HFF-Myc (cell line): ENCODE data around the gene SLC22A3.
"Not testable (repeated sequence)": the region's sequence is repeated elsewhere in the genome, so short reads cannot be mapped to it uniquely, and the experiment has no call there.

Experiments used
- DNase-seq: peaks from one replicate; pipeline ENCODE4 v3.0.0-alpha.2; 2011; ENCODE audit warnings: low read depth; ENCODE audit errors: extremely low read depth
- H3K4me3 ChIP-seq: replicated peaks from 2 replicates; pipeline ENCODE4 v1.5.1; 2011; ENCODE audit warnings: low read depth, mild to moderate bottlenecking, control low read depth, low read length
- TF ChIP-seq, protein P1 (sequence below): IDR thresholded peaks from 2 replicates; pipeline ENCODE4 v1.5.1; 2012; ENCODE audit warnings: mild to moderate bottlenecking, low read depth, low read length, control low read depth; ENCODE audit errors: missing control alignments

The SLC22A3 gene, protein sequence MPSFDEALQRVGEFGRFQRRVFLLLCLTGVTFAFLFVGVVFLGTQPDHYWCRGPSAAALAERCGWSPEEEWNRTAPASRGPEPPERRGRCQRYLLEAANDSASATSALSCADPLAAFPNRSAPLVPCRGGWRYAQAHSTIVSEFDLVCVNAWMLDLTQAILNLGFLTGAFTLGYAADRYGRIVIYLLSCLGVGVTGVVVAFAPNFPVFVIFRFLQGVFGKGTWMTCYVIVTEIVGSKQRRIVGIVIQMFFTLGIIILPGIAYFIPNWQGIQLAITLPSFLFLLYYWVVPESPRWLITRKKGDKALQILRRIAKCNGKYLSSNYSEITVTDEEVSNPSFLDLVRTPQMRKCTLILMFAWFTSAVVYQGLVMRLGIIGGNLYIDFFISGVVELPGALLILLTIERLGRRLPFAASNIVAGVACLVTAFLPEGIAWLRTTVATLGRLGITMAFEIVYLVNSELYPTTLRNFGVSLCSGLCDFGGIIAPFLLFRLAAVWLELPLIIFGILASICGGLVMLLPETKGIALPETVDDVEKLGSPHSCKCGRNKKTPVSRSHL

DNA sequence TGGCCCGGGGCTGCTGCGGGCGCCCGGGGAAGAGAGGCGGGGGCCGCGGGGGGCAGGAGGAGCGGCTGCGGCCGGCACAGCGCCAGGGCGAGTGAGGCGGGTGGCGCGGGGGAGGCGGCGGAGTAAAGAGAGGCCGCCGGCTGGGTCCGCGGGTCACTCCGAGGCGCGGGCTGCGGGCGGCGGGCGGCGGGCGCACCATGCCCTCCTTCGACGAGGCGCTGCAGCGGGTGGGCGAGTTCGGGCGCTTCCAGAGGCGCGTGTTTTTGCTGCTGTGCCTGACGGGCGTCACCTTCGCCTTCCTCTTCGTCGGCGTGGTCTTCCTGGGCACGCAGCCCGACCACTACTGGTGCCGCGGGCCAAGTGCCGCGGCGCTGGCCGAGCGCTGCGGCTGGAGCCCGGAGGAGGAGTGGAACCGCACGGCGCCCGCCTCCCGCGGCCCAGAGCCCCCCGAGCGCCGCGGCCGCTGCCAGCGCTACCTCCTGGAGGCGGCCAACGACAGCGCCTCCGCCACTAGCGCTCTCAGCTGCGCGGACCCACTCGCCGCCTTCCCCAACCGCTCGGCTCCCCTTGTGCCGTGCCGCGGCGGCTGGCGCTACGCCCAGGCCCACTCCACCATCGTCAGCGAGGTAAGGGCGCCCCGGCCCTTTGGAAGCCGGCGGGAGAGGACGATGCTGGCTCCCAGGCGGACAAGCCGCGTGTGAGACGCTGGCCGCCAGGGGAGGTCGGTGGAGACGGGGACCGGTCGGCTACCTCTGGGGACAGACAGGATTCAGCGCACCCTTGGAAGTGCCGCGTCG, at the start of gene SLC22A3:
TSS of gene SLC22A3 (plus strand) at position 156 of the 797 bp plus-strand sequence. CDS start at position 198, 42 bp downstream.
- no peak for DNase-seq
- H3K4me3 ChIP-seq = peak within 1 kb of the TSS; percentile 23
- TF ChIP-seq, protein P1, sequence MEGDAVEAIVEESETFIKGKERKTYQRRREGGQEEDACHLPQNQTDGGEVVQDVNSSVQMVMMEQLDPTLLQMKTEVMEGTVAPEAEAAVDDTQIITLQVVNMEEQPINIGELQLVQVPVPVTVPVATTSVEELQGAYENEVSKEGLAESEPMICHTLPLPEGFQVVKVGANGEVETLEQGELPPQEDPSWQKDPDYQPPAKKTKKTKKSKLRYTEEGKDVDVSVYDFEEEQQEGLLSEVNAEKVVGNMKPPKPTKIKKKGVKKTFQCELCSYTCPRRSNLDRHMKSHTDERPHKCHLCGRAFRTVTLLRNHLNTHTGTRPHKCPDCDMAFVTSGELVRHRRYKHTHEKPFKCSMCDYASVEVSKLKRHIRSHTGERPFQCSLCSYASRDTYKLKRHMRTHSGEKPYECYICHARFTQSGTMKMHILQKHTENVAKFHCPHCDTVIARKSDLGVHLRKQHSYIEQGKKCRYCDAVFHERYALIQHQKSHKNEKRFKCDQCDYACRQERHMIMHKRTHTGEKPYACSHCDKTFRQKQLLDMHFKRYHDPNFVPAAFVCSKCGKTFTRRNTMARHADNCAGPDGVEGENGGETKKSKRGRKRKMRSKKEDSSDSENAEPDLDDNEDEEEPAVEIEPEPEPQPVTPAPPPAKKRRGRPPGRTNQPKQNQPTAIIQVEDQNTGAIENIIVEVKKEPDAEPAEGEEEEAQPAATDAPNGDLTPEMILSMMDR = no peak

DNA sequence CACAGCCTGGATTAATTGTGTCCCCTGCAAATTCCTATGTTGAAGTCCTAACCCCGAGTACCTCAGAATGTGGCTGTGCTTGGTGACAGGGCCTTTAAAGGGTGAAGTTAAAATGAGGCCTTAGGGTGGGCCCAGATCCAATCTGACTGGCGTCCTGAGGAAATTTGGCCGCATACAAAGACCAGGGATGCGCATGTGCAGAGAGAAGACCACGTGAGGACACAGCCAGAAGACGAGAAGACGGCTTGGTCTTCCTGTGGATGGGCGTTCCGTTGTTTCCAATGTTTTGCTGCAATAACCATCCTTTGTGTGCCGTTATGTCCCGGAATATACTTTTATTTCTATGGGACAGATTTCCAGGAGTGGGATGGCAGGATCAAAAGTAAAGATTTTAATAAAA, 48.6 kb upstream of the SLC22A3 start:
- H3K4me3 ChIP-seq = no peak overlapping the region
- DNase-seq = no peak
- TF ChIP-seq, protein P1 = no peak

DNA sequence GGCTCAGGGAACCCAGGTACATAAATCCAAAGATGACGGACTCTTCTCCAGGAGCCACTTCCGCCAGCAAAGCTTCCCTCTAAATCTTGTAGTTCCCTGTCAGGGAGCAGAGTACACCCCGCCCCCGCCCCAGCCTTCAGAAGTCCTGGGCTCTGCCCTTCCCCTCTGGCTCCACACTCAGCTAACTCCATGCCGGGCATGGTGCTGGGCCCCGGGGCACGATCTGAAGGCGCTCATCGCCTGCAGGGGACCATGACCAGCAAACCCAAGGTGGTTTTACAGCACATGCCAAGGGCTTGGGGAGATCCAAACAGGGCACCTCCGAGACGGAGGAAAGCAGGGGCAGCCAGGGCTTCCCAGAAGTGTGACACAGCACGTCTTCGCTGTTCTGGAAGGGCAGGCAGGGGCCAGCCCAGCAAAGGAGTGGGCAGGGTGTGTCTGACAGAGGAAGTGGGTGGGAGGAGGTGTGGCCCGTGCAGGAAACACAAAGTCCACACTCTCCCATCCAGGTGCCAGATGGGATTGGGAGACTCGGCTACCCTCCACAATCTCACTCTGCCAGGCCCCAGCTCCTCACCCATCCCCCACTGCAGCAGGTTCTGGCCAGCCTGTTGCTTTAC, 48.0 kb upstream of the SLC22A3 start:
- H3K4me3 ChIP-seq = no peak overlapping the region
- TF ChIP-seq, protein P1 = no peak
- DNase-seq = no peak

DNA sequence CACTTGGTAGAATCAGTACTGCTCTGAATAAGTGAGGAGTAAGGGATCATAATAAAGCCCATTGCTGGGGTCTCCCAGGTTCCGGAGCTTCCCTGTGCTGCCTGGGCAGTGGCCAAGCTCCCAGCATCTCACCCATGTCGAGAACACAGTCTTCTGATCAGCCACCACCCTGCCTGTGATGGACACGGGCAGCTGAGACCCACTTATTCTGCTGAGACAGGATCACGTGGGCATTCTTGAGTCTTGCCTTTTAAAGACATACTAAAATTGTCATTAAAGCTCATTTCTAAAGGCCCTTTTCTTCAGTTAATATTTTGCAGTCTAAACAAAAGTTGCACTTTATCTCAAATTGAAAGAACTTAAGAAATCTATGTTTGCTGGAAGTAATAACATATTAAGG, 46.8 kb upstream of the SLC22A3 start:
- TF ChIP-seq, protein P1 = no peak
- no peak overlapping the region for H3K4me3 ChIP-seq
- DNase-seq = no peak

DNA sequence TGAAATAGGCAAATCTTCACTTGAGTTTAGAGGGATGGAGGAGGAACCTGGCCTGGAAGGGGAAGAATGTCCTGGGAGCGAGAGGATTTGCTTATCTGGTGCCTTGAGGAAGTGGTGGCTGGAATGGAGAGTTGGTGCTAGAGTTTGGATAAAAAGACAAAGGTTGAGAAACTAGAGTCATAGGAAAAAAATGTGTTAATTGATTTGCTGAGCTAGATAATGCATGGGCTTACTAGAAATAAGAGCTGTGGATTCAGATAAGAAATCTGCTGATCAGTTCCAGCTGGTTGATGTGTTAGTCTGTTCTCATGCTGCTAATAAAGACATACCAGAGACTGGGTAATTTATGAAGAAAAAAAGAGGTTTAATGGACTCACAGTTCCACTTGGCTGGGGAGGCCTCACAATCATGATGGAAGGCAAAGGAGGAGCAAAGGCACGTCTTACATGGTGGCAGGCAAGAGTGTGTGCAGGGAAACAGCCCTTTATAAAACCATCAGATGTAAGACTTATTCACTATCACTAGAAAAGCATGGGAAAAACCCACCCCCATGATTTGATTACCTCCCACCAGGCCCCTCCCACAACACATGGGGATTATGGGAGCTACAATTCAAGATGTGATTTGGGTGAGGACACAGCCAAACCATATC, 45.6 kb upstream of the SLC22A3 start:
- DNase-seq, H3K4me3 ChIP-seq: not testable (repeated sequence)

DNA sequence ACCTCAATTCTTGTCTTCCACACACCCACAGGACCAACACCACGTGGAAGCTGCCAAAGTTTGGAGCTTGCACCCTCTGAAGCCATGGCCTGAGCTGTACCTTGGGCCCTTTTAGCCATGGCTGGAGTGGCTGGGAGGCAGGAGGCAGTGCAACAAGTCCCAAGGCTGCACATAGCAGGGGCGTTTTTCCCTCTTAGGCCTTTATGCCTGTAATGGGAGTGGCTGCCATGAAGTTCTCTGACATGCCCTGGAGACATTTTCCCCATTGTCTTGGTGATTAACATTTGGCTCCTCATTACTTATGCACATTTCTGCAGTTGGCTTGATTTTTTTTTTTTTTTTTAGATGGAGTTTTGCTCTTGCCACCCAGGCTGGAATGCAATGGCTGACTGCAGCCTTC, 44.4 kb upstream of the SLC22A3 start:
- TF ChIP-seq, protein P1 = no peak
- no peak for DNase-seq
- H3K4me3 ChIP-seq = no peak overlapping the region
